Stimulated activated CD8-positive, alpha-beta memory T cell treated with anti-CD3 and anti-CD28 coated beads, Interleukin-15, amount 100 ng/mL, for 1 hour (primary cell): ENCODE results near the gene UBE3C.

Experiments used
- DNase-seq: peaks from one replicate; pipeline ENCODE4 v3.0.0-alpha.2; 2020; ENCODE audit warnings: low read depth

UBE3C gene

DNA sequence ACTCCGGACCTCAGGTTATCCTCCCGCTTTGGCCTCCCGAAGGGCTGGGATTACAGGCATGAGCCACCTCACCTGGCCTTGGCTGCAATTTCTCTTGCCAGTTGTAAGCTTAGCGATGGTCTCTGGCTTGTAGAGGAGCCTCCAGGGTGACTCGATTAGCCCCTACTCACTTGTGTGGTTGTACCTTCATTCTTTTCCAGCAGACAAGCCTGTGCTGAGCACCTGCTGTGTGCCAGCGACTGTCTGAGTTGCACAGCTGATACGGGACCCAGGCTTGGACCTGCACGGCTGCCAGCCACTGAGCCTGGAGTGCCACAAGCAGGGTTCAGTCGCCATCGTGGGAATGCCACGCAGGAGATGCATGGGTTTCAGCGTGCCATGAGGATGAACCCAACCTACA is 156.0 kb downstream of the UBE3C start:
- no peak for DNase-seq

GRCh38 chr7:157295338-157295737 is 156.6 kb downstream of the UBE3C start:
- no peak for DNase-seq

DNA sequence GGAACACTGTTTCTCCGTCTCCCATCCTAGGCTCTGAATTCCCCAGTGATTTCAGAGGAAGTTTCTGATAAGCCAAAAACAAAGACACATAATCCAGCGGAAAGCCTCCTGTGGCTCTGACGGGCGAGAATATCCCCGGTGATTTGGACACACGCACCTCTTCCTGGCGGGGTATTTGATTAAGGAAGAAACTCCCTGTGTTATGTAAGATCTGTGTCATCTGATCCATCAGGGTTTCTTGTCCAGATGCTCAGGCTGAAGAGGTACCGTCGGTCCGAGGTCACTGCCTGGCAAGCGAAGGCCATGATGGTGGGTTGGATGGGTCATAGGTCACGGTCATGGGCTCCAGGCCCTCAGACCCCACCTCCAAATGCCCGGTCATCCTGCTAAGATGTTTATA is 158.5 kb downstream of the UBE3C start:
- no peak for DNase-seq

DNA sequence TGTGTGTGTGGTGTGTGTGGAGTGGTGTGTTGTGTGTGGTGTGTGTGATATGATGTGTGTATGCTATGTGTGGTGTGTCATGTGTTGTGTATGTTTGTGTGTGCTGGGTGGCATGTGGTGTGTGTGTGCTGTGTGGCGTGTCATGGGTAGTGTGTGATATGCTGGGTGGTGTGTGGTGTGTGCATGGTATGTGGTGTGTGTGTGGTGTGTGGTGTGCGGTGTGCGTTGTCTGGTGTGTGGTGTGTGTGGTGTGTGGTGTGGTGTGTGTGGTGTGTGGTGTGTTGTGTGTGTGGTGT is 160.5 kb downstream of the UBE3C start:
- no peak for DNase-seq

DNA sequence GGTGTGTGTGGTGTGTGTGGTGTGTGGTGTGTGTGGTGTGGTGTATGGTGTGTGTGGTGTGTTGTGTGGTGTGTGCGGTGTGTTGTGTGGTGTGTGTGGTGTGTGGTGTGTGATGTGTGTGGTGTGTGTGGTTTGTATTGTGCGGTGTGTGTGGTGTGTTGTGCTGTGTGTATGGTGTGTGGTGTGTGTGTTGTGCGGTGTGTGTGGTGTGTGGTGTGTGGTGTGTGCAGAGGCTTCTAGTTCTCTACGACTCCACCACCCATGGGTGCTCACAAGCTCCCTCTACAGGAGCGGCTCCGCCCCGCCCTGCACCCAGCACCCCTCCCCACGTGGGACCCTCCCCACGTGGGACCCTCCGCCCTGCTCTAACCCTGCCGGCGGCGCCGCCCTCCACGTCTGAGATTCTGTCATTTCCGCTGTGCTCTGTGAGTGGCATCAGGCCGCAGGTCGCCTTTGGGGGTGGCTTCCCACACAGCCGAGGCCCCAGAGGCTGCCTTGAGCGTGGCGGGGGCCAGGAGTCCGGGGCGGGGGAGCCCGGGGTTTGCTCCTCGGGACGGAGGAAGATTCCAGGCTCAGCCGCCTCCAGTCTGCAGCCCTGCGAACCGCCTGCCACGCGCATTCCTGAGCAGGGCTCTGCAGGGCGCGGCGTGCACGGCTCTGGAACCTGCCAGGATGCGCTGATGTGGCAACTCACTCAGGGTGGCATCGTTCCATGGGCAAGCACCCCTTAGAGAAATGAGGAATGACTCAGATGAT is 161.1 kb downstream of the UBE3C start:
- DNase-seq, result no peak

GRCh38 chr7:157300369-157300825 is 161.7 kb downstream of the UBE3C start:
- DNase-seq, result no peak

- no peak for DNase-seq
These were observed 162.9 kb downstream of the UBE3C start for GRCh38 chr7:157301610-157302120.

DNA sequence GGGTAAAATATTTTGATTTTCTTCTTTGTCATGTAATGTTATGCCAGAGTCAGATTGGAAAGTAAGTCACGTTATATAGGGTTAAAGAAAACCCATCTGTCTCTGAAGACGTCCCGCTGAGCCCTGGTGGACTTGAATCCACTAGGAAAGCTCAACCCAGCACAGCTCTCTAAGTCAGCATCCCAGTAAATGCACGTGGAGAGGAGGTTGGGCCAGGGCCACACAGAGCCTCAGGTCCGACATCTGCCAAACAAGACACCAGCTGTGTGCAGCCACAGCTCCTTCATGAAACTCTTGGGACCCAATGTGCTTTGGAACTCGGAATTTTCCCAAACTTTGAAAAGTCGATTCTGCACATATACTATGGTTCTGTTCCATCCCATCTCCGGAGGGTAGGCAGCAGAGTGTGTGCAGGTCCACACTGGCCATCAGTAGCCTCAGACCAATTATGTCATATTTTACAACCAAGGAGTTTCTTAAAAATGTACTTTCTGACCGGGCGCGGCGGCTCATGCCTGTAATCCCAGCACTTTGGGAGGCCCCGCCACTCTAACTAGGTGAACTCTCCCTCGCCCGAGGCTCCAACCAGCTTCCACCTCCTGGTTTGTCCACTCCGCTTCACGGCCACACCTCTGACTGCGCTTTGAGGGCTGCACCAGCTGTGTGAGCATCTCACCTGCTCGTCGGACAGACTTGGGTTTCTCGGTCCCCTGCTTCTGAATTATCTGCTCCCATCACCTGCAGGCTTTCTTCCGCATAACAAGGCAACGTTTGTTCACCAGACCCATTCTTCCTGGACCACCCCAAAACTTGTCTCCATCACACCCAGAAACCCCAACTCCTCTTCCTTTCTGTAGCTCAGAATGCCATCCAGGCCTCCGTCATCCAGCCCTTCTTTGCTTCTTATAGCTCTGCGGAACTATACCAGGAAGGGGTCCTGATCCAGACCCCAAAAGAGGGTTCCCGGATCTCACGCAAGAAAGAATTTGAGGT is 168.4 kb downstream of the UBE3C start:
- DNase-seq, result no peak

- DNase-seq, result no peak
These were observed 171.4 kb downstream of the UBE3C start for GRCh38 chr7:157309988-157310668.

DNA sequence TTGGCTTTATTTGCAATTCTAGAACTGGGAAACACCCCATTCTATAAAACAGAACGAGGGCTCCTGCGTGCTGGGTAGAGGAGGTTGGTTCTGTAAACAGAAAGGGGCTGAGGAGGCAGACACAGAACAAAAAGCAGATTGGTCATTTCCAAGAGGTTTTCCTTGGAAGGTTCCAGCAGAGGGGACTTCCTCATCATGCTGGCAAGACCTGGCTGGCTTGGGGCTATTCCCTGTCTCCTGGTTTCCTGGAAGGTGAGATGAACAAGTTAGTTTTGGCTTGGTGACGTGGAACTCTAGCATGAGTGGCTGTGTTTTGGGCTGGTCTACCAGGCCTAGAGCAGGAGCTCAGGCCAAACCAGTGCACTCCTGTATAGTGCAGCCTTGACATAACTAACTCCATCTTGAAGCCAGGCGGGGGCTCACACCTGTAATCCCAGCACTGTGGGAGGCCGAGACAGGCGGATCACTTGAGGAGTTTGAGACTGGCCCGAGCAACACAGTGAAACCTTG is 172.0 kb downstream of the UBE3C start:
- no peak for DNase-seq

GRCh38 chr7:157312941-157313340 is 174.2 kb downstream of the UBE3C start:
- no peak for DNase-seq

GRCh38 chr7:157313645-157314044 is 174.9 kb downstream of the UBE3C start:
- DNase-seq, result no peak

GRCh38 chr7:157318015-157318706 is 179.4 kb downstream of the UBE3C start:
- no peak for DNase-seq
